Measurements from ENCODE around the gene PCDH1.
"Not testable (repeated sequence)": the region's sequence is repeated elsewhere in the genome, so short reads cannot be mapped to it uniquely, and the experiment has no call there.

Gene PCDH1

DNA sequence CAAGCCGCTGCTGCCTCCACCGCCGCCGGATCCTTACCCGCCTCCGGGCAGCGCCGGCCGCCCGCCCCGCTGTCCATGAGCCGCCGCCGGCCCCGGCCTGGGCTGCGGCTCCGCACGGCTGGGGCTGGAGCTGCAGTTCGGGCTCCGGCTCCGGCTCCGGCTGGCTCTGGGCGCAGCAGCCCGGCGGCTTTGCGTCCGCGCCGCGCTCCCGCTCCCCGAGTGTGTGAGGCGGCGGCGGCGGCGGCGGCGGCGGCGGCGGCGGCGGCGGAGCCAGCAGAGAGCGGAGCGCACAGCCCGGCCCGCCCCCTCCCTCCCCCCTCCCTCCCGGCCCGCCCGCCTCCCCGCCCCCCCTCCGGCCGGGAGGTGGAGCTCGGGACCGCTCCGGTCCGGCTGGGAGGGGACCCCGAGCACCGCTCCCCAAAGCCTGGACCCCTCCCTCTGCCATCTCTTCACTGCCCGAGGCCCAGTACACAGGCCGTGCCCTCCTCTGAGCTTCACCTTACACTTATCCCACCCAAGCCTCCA, at the start of gene PCDH1:
Gene PCDH1, minus strand, starts transcription at position 225 of the 525 bp plus-strand sequence. Its CDS starts 148 bp downstream, at position 77.
- DNase-seq (ENCODE audit: low read depth), result no peak

DNA sequence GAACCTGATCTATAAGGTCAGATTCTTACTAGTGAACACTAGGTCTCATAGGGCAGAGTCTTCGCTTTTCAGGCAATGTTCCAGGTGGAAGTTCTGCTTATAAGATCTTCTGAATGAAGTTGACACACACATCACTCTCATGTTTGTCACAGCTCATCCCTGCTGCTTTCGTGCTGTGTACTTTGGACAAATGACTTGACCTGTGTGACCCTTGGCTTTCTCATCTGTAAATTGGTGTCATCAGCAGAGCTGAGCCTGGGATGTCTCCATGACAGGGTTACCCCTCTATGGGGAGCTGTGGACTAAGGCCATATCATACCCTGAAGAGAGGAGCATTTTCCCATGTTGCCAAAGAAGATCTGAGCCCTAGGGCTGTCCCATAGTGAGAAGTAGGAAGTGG, 48.2 kb upstream of the PCDH1 start:
- DNase-seq (ENCODE audit: low read depth), result no peak

DNA sequence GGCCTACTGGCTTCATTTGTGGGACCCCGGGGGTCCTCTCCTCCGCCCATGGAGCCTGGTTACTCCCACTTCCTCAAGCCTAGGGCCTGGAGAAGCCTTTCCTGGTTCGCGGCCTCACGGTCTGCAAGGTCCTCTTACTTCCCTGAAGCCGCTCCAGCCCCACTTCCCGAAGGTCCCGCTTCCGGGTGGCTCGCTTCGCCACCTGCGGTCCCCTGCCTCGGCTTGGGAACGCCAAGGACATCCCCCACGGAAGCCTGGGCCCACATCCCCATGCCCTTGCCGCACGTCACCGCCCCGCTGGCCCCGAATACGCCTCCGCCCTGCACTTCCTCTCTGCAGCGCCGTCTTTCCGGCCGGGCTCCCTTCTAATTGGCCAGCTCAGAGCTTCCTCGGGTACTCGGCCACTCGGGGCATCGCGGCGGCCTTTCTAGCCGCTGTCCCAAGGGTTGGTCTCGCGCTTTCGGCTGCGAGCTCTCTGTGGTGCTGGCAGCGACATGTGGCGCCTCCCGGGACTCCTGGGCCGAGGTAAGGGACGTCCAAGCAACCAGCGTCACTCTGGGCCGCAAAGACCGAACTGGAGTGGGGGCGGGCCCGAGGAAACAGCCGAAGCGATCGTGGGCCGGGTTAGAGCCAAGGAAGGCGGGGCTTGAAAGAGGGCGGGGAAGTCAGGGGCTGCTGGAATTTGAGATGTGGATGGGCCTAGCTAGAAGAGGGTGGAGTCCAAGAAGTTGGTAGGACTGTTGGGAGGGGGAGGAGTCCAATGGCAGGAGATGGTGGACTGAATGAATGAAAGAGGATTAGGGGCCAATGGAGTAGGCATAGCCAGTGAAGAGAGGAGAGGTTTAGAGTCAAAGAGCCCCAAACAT, 45.5 kb upstream of the PCDH1 start, which contains the start of gene DELE1:
Gene DELE1, plus strand, starts transcription at position 424 of the 866 bp plus-strand sequence. Its CDS starts 71 bp downstream, at position 495.
- DNase-seq (ENCODE audit: low read depth), result peak; percentile 83

DNA sequence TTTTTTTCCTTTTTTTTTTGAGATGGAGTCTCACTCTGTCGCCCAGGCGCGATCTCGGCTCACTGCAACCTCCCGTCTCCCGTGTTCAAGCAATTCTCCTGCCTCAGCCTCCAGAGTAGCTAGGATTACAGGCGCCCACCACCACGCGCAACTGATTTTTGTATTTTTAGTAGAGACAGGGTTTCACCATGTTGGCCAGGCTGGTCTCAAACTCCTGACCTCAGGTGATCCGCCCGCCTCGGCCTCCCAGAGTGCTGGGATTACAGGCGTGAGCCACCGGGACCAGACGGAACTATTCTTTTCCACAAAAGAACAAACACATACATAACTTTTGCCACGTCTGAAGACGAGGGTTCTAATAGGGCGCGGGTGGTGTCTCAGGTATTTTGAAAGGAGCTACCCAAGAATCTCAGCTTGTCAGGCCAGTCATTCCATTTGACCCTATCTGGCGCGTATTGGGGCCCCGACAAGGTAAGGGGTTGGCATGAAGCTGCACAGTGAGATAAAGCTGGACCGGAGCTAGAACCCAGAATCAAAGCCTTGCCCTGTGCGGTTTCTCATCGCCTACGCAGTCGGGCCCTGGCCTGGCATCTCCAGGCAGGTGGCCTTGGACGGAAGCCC, 44.7 kb upstream of the PCDH1 start:
- DNase-seq (ENCODE audit: low read depth), result not testable (repeated sequence)

DNA sequence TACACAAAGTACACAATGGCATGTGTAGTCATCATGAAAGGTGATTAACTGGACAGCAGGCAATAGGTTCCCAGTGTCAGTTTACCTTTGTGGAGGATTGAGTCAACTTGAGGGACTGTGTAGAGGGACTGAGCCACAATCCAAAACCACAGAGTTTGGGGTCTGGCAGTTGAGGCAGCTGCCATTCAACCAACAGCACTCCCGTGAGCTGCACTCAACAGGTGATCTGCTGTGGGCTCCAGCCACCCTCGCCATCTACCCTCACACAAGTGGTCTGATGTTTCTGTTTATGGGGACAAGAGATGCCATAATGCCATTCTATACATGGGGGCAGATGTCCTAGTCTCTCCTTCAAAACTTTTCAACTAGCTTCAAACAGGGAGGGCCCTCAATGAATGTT, 42.6 kb upstream of the PCDH1 start:
- DNase-seq (ENCODE audit: low read depth), result no peak

DNA sequence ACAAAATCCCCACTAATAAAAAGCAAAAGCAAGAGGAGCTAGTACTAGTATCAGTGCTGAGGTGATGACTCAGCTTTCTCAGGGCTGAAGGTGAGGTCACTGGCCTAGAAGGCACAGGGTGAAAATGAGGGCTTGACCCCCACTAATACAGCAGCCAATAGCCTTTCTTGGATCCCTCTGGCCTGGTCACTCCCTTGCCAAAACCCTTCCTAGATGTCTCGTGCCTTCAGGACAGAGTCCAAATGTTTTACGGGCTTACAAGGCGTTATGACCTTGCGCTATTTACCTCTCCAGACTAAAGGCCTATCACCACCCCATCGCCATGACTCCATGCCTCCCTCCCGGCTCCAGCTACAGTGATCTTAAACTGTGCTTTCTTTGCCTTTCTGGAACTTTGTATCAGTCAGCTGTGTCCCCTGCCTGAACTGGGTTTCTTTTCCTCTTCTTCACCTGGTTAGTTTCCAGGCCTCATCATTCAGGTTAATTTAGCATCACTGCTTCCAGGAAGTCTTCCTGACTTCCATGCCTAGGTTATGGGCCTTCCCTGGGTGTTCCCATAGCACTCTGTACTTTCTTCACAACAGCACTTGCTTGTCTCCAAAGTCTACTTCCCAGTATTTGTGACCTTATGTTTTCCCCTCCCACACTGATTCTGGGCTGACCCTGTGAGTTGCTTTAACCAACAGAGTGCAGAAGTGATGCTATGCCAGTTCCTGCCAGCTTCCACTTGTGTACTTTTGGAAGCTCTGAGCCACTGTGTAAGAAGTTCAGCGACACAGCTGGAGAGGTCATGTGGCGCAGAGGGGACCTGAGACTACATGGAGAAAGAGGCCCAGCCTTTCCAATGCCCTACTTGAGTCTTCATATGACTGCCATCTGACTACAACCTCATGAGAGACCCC, 41.3 kb upstream of the PCDH1 start:
- no peak for DNase-seq (ENCODE audit: low read depth)

DNA sequence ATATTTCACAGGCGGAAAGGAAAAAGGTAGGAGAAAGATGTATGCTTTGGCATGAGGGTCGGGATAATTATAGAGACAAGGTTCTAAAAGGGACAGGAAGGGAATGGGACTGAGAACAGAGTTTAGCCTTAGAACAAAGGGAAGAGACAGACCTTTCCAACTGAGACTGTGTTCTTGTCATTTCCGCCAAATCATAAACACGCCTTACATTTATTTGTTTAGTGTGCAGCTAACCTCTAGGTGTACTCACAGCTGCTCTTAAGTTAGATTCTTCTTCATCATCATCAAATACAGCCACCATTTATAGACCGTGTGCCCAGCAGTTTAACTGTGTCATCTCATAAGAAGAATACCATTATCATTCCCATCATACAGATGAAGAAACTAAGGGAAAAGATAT, 39.5 kb upstream of the PCDH1 start:
- no peak for DNase-seq (ENCODE audit: low read depth)

DNA sequence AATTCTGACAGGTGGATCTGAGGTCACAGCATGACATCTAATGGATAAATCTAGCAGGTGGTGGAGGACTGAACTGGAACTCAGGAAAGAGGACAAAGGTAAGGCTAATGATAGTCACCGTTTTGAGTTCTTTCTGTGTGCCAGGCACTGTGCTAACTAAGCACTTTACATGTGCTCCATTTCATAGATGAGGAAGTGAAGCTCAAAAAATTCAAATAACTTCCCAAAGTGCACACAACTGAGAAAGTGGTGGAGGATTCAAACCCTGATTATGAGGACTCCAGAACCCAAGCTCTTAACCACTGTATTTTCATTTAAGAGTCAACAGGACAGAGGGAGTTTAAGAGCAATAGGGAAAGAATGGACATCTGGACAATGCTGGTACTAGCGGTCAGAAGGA, 38.3 kb upstream of the PCDH1 start:
- DNase-seq (ENCODE audit: low read depth), result no peak

DNA sequence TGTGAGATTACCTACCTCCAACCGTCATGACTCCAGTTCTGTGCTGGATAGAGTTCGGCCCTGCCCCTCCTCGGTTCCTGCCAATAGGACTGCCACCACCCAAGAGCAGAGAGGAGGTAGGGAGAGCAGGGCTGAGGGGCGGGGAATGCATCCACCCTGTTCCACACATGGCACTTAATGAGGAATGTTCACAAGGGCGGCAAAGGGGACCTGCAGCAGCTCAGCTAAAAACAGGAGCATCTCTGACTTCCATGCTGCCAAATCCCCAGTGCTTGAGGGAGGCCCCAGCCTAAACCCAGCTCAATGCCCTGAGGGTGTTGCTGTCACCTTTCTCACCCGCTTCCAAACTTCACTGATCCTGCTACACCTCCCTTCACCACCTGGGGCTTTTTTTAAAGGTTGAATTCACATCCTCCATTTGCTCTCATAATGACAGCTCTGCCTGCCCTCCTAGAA, 37.7 kb upstream of the PCDH1 start:
- no peak for DNase-seq (ENCODE audit: low read depth)

DNA sequence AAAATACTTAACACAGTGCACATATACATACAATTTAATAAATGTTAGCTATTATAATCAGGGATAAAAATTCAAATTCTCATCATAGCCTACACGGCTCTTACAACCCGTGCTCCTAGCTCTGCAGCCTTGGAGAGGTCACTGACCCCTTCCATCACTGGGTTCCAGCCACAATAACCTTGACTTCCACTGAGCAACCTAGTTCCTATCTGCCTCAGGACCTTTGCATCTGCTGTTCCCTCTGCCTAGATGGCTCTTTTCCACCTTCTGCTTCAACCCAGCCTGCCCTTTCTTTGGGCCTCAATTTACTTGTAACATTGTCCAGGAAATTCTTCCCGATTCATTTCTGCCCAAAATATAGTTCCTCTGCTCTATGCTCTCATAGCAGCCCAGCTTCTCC, 36.6 kb upstream of the PCDH1 start:
- DNase-seq (ENCODE audit: low read depth), result no peak

DNA sequence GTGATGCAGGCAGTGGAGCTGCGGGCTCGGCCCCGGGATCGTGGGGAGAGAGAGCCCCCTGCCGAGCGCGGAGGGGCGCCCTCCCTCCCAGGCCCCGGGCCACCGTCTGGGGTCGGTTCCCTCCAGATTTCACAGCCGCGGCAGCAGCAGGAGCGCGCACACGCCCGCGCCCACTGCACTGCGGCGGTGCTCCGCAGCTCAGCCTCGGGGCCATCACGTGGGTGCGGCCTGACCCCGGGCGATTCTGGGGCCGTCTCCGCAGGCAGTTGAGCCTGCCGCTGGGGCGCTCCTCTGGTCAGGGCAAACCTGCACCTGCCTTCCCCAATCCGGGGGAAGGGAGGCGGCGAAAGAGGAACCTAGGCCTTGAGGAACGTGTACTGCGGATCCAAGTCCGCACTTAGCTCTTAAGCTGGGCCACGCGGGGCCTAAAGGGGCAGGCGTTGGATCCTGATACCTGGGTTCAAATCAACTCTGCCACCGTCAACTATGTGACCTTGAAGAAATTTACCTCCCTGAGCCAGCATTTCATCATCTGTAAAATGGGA, 36.1 kb upstream of the PCDH1 start:
- peak; percentile 3 for DNase-seq (ENCODE audit: low read depth)

DNA sequence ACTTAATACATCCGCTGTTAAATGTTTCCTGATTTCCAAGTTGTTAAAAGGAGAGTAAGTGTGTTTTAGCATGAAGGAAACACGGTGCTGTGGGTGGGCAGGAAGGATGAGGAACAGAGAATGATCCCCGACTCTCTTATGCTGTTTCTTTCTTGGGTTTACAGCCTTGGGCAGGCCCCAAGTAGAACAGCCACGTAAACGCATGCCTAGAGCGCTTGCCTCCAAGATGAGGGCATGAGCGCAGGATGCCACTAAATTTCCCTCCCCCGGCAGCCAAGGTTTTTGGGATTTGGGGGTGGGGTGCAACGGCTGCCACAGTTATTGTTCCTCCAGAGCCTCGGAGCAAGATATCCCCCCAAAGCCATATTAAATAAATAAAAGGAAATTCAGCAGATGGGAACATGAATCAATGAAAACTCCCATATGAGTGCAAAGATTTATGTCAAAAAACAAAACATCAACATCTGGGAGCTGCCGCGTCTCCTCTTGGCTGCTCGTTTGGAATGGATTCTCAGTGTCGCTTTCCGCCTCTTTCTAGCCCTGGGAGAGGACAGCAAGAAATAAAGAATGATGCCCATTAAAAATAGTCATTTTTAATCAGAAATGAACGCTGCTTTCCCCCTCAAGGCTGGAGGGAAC, 35.5 kb upstream of the PCDH1 start:
- DNase-seq (ENCODE audit: low read depth), result no peak

DNA sequence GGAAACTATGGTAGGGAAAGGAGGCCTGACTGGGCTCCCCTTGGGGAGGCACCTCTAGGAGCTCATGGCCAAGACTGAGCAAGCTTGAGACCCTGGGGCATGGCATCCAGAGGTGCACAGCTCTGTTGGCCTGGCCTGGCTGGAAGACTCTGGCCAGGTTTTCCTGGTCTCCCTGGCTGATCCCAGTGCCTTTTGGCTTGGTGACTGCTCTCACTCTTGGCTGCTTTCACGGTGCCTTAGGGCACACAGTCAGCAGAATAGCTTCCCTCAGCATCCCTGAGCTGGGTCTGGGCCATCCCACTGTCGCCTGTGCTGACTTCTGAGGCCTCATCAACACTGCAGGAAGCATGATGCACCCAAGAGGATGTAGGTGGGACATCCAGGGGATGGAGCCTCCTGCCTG, 32.1 kb upstream of the PCDH1 start:
- no peak for DNase-seq (ENCODE audit: low read depth)

DNA sequence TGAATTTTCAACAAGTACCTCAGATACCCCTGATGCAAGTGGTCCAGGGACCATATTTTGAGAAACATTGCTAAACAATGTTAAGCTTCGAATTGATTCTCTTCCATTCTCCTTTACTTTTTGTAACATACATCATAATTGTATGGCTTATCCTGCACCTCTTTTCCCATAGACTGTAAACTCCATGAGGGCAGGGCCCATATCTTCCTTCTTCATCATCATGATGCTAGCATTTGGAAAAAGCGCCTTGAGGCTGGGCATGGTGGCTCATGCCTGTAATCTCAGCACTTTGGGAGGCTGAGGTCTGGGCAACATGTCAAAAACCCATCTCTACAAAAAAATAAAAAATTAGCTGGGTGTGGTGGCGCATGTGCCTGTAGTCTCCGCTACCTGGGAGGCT, 31.0 kb upstream of the PCDH1 start:
- no peak for DNase-seq (ENCODE audit: low read depth)

DNA sequence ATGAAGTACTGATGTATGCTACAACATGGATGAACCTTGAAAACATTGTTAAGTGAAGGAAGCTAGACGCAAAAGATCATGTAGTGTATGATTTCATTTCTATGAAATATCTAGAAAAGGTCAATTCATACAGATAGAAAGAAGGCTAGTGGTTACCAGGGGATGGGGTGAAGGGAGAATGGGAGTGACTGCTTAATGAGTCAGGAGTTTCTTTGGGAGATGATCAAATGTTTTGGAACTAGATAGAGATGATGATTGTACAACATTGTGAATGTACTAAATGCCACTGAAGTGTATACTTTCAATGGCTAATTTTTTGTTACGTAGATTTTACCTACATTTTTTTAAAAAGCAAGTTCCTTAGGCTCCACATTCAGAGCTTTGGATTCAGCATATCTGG, 30.6 kb upstream of the PCDH1 start:
- no peak for DNase-seq (ENCODE audit: low read depth)

DNA sequence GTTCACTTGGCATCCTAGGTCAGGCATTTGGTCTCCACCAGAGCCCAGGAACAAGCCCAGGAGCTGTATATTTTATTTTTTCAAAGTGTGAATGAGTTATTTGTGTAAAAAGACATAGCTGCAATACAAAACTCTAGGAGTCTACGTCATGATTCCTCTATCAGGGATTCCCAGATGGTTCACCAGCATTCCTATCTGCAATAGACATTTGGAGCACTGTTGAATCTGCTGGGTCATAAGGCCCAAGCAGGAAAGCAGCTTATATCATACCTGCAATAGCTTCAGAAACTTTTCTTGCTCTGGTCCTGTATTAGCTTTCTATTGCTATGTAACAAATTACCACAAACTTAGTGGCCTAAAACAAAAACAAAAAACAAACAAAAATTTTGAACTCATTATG, 28.8 kb upstream of the PCDH1 start:
- DNase-seq (ENCODE audit: low read depth), result no peak

DNA sequence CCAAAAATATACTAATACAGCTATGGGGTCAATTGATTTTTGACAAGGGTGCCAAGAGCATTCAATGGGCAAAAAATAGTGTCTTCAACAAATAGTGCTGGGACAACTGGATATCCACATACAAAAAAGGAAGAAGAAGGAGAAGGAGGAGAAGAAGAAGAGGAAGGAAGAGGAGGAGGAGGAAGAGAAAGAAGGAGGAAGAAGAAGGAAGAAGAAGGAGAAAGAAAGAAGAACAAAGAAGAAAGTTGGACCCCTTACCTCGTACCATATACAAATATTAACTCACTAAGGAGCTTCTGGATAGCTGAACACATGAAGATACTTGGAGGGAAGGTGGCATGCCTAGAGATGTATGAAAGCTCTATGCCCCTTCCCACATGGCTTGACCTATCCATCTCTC, 28.3 kb upstream of the PCDH1 start:
- DNase-seq (ENCODE audit: low read depth), result no peak

DNA sequence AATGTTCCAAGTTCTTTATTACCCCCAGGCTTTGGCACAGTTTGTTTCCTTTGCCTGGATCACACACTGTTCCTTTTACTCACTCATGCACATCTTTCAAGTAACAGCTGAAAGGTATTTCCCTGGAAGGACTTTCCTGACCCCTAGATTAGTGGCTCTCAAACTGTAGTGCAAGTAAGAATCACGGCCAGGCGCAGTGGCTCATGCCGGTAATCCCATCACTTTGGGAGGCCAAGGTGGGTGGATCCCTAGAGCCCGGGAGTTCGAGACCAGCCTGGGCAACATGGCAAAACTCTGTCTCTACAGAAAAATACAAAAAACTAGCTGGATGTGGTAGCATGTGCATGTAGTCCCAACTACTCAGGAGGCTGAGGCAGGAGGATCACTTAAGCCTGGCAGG, 26.3 kb upstream of the PCDH1 start:
- no peak for DNase-seq (ENCODE audit: low read depth)

DNA sequence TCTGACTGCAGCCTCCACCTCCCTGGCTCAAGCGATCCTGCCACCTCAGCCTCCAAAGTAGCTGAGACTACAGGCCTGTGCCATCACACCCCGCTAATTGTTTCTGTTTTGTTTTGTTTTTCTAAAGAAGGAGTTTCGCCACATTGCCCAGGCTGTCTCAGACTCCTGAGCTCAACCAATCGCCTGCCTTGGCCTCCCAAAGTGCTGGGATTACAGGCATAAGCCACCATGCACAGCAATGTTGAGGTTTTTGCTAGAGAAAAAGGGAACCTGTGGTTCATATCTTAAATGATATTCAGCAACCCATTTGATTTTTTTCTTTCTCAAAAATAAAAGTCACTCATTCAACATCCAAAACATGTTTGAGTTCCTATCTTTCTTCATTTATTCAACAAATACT, 25.1 kb upstream of the PCDH1 start:
- DNase-seq (ENCODE audit: low read depth), result no peak

DNA sequence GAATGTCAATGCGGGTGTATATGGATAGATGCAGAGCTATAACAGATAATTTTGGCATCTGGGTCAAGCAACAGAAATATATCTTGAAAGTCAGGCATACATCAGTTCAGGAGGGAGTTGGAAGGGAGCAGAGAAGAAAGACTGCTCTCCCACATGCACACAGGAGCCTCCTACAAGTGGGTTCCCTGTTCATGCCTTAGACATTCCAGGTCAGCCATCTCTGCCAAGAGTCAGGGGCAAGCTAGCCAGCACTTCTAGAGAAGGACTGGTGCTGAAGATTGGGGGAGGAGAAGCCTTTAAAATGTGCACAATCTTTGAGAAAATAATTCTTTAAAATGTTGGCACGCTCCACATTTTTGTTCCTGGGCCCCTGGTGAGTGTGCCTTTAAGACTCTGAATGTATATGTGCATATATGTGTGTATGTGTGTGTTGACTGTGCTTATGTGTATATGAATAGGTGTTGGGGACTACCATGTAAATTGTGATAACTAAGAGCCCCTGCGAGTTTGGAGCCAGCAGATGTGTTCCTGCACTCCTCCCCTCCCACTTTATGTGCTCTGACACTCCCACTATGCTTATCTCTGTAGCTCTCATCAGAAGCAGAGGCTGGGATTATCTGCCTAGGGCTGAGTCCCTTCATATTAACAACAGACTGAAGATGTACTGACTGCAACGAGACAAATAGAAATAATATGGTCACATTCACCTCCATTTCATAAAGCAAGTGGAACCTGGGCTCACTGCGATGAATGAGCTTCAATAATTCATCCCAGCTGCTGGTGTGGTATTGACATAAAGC, 24.0 kb upstream of the PCDH1 start:
- DNase-seq (ENCODE audit: low read depth), result no peak
